ENCODE measurements around the gene VPS26B. TPM values are rescaled to one million over a fixed set of nuclear protein-coding genes. Genes with fewer than 3 reads are reported as not detected.
A peak's percentile ranks its signal among the peaks of the same experiment; 100 is the strongest.
"Not testable (repeated sequence)": the region's sequence is repeated elsewhere in the genome, so short reads cannot be mapped to it uniquely, and the experiment has no call there.

VPS26B gene
- total RNA-seq, 2 donors from 2014 or later, result 25.7 to 29.4 TPM

- DNase-seq (peak; percentile 98), ATAC-seq (peak; percentile 99 to 100)
- intact Hi-C loops (cut with DNase I), result no loop called here
Measured at GRCh38 chr11:134253188-134253993, 28.9 kb downstream of the VPS26B start, which contains the start of the genes ACAD8 and THYN1. TSS of gene ACAD8 (plus strand) at chr11:134253568. CDS start at chr11:134253601, 33 bp downstream. TSS of gene THYN1 (minus strand) at chr11:134253352. CDS start at chr11:134252882, 470 bp downstream.

- DNase-seq, result no peak
- no peak for ATAC-seq
- intact Hi-C loops (cut with DNase I), result no loop called here
Measured at GRCh38 chr11:134254433-134255183, 30.1 kb downstream of the VPS26B start.

GRCh38 chr11:134255184-134255561, 30.7 kb downstream of the VPS26B start:
- intact Hi-C loops (cut with DNase I); ATAC-seq; DNase-seq: not testable (repeated sequence)

- intact Hi-C loops (cut with DNase I), result no loop called here
- DNase-seq, result no peak
- no peak for ATAC-seq
Measured at GRCh38 chr11:134257101-134257500, 32.6 kb downstream of the VPS26B start.

- DNase-seq (no peak), ATAC-seq (no peak)
- intact Hi-C loops (cut with DNase I), result no loop called here
Measured at GRCh38 chr11:134258577-134258976, 34.1 kb downstream of the VPS26B start.

- intact Hi-C loops (cut with DNase I), result no loop called here
- DNase-seq (no peak), ATAC-seq (no peak)
Measured at GRCh38 chr11:134260503-134260902, 36.0 kb downstream of the VPS26B start.

- no peak for DNase-seq
- no peak for ATAC-seq
- intact Hi-C loops (cut with DNase I), result no loop called here
Measured at GRCh38 chr11:134260983-134261382, 36.5 kb downstream of the VPS26B start.

GRCh38 chr11:134261626-134262488, 37.4 kb downstream of the VPS26B start:
- intact Hi-C loops (cut with DNase I), result no loop called here
- no peak for ATAC-seq
- DNase-seq, result no peak

- DNase-seq, result no peak
- ATAC-seq, result no peak
- intact Hi-C loops (cut with DNase I), result no loop called here
Measured at GRCh38 chr11:134264966-134265764, 40.7 kb downstream of the VPS26B start.

- no peak for DNase-seq
- intact Hi-C loops (cut with DNase I), result no loop called here
- no peak for ATAC-seq
Measured at GRCh38 chr11:134266440-134266839, 42.0 kb downstream of the VPS26B start.

- DNase-seq, result no peak
- intact Hi-C loops (cut with DNase I), result no loop called here
- ATAC-seq, result peak; percentile 30 to 89
Measured at GRCh38 chr11:134266841-134267251, 42.4 kb downstream of the VPS26B start.

- no peak for DNase-seq
- intact Hi-C loops (cut with DNase I), result no loop called here
Measured at GRCh38 chr11:134267461-134267860, 43.0 kb downstream of the VPS26B start.

GRCh38 chr11:134267966-134268365, 43.5 kb downstream of the VPS26B start:
- intact Hi-C loops (cut with DNase I), result no loop called here
- ATAC-seq, result no peak
- DNase-seq, result no peak

More at GRCh38 chr11:134267461-134267860, 43.0 kb downstream of the VPS26B start:
- no peak for ATAC-seq

- no peak for ATAC-seq
- intact Hi-C loops (cut with DNase I), result no loop called here
- DNase-seq, result no peak
Measured at GRCh38 chr11:134270250-134270714, 45.8 kb downstream of the VPS26B start.

- intact Hi-C loops (cut with DNase I), result no loop called here
- ATAC-seq, result no peak
- no peak for DNase-seq
Measured at GRCh38 chr11:134271978-134272377, 47.5 kb downstream of the VPS26B start.

GRCh38 chr11:134272381-134273316, 48.2 kb downstream of the VPS26B start:
- DNase-seq, result no peak
- intact Hi-C loops (cut with DNase I), result no loop called here
- ATAC-seq, result peak; percentile 72 to 76

GRCh38 chr11:134273317-134273712, 48.8 kb downstream of the VPS26B start:
- ATAC-seq (no peak), DNase-seq (no peak)
- intact Hi-C loops (cut with DNase I), result no loop called here
